Loucy (cell line): Measurements from ENCODE around the gene EPHB6.

Experiments
- H2AFZ ChIP-seq: fragments of 200-600 bp; sonication (generic); 2 replicates; pipeline ENCODE4 v1.6.0; 2016; ENCODE audit warnings: antibody characterized with exemption, mild to moderate bottlenecking, low read length, moderate library complexity
- H3F3A ChIP-seq: fragments of 200-600 bp; 2 replicates; pipeline ENCODE4 v1.6.0; 2016; ENCODE audit warnings: antibody characterized with exemption, low read depth, mild to moderate bottlenecking
- H3K27me3 ChIP-seq: fragments of 200-600 bp; sonication (generic); 2 replicates; pipeline ENCODE4 v1.6.1; 2014; ENCODE audit warnings: low read length, mild to moderate bottlenecking; ENCODE audit not compliant: insufficient read depth, poor library complexity, severe bottlenecking
- H3K36me3 ChIP-seq: fragments of 200-600 bp; sonication (generic); 2 replicates; pipeline ENCODE4 v1.6.1; 2016; ENCODE audit warnings: low read length; ENCODE audit not compliant: insufficient read depth
- H3K4me1 ChIP-seq: fragments of 200-600 bp; sonication (generic); 2 replicates; pipeline ENCODE4 v1.5.1; 2014; ENCODE audit warnings: low read length, mild to moderate bottlenecking; ENCODE audit not compliant: insufficient read depth, poor library complexity, severe bottlenecking
- H3K4me2 ChIP-seq: fragments of 200-600 bp; sonication (generic); 2 replicates; pipeline ENCODE4 v1.6.0; 2014; ENCODE audit warnings: antibody characterized with exemption, low read length, low read depth, mild to moderate bottlenecking; ENCODE audit not compliant: poor library complexity, severe bottlenecking
- H3K4me3 ChIP-seq: fragments of 200-600 bp; sonication (generic); 2 replicates; pipeline ENCODE4 v1.5.1; 2014; ENCODE audit warnings: low read length, mild to moderate bottlenecking, mixed read lengths; ENCODE audit not compliant: poor library complexity, severe bottlenecking
- H3K79me2 ChIP-seq: fragments of 200-600 bp; sonication (generic); 2 replicates; pipeline ENCODE4 v1.6.1; 2014; ENCODE audit warnings: low read length; ENCODE audit not compliant: insufficient read depth
- H3K9ac ChIP-seq: fragments of 200-600 bp; sonication (generic); 2 replicates; pipeline ENCODE4 v1.6.0; 2014; ENCODE audit warnings: mild to moderate bottlenecking, low read depth, low read length, moderate library complexity; ENCODE audit not compliant: poor library complexity, severe bottlenecking
- H3K9me2 ChIP-seq: fragments of 200-600 bp; sonication (generic); replicated peaks from 2 replicates; pipeline ENCODE4 v1.6.1; 2016; ENCODE audit warnings: low read depth, low read length, mixed read lengths
- H3K9me3 ChIP-seq: fragments of 200-600 bp; sonication (generic); 2 replicates; pipeline ENCODE4 v1.6.1; 2014; ENCODE audit warnings: mild to moderate bottlenecking, antibody characterized with exemption, low read length, low read depth; ENCODE audit not compliant: insufficient read depth
- H4K20me1 ChIP-seq: fragments of 200-600 bp; sonication (generic); 2 replicates; pipeline ENCODE4 v1.6.0; 2014; ENCODE audit warnings: antibody characterized with exemption, low read length, mild to moderate bottlenecking; ENCODE audit not compliant: insufficient read depth, poor library complexity, severe bottlenecking
- EZH2phosphoT487 ChIP-seq: fragments of 200-600 bp; IDR thresholded peaks from 2 replicates; pipeline ENCODE4 v1.6.1; 2018; ENCODE audit warnings: antibody characterized with exemption, mild to moderate bottlenecking, moderate library complexity, borderline replicate concordance
- TF ChIP-seq, protein P1 (sequence below): fragments of 200-600 bp; sonication (generic); conservative IDR thresholded peaks from 2 replicates; pipeline ENCODE4 v1.5.1; 2014; ENCODE audit warnings: mild to moderate bottlenecking, antibody characterized with exemption, low read length

EPHB6 gene

DNA sequence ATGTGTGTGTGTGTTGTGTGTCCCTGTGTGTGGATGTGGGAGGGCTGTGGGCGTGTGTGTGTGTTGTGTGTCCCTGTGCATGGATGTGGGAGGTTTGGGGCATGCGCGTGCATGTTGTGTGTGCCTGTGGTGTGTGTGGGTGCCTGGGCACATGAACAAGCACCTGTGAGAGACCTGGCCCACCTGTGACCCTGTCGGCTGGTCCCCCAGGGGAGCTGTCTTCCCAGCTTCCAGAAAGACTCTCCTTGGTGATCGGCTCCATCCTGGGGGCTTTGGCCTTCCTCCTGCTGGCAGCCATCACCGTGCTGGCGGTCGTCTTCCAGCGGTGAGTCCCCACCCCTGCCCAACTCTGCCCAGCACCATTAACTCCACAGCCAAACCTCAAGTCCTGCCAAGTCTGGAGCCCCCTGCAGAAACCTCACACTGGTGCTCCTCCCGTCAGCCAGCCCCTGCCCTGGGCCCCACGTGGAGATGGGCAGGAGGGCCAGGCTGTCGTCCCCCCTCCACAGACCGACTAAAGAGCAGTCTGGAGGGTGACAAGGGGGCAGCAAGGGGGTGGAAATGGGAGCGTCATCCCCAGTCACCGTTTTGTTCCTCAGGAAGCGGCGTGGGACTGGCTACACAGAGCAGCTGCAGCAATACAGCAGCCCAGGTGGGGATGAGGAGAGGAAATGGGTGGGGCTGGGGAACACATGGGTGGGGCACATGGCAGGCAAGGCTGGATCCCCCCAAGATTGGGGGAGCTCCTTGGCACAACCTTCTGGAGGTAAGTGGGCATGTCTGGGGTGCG lies 12.7 kb downstream of the EPHB6 start:
- Histone ChIP-seq H4K20me1 (no peaks in the 10 kb centered on the region), H3K4me1 (no peaks in the 10 kb centered on the region), H3K9me3 (no peaks in the 10 kb centered on the region), H3K9ac (no peak overlapping the region), H3K4me2 (no peak overlapping the region), H3K27me3 (no peaks in the 10 kb centered on the region), H3K9me2 (no peaks in the 10 kb centered on the region), H3K36me3 (peaks cover 43% of the 10 kb centered on the region; the same call in 1 of the 2 replicates), H2AFZ (no peak overlapping the region), H3K79me2 (no peaks in the 10 kb centered on the region), H3K4me3 (no peak overlapping the region), H3F3A (no peaks in the 10 kb centered on the region)
- TF ChIP-seq EZH2phosphoT487: no peak
- TF ChIP-seq, protein P1, sequence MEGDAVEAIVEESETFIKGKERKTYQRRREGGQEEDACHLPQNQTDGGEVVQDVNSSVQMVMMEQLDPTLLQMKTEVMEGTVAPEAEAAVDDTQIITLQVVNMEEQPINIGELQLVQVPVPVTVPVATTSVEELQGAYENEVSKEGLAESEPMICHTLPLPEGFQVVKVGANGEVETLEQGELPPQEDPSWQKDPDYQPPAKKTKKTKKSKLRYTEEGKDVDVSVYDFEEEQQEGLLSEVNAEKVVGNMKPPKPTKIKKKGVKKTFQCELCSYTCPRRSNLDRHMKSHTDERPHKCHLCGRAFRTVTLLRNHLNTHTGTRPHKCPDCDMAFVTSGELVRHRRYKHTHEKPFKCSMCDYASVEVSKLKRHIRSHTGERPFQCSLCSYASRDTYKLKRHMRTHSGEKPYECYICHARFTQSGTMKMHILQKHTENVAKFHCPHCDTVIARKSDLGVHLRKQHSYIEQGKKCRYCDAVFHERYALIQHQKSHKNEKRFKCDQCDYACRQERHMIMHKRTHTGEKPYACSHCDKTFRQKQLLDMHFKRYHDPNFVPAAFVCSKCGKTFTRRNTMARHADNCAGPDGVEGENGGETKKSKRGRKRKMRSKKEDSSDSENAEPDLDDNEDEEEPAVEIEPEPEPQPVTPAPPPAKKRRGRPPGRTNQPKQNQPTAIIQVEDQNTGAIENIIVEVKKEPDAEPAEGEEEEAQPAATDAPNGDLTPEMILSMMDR: no peak

DNA sequence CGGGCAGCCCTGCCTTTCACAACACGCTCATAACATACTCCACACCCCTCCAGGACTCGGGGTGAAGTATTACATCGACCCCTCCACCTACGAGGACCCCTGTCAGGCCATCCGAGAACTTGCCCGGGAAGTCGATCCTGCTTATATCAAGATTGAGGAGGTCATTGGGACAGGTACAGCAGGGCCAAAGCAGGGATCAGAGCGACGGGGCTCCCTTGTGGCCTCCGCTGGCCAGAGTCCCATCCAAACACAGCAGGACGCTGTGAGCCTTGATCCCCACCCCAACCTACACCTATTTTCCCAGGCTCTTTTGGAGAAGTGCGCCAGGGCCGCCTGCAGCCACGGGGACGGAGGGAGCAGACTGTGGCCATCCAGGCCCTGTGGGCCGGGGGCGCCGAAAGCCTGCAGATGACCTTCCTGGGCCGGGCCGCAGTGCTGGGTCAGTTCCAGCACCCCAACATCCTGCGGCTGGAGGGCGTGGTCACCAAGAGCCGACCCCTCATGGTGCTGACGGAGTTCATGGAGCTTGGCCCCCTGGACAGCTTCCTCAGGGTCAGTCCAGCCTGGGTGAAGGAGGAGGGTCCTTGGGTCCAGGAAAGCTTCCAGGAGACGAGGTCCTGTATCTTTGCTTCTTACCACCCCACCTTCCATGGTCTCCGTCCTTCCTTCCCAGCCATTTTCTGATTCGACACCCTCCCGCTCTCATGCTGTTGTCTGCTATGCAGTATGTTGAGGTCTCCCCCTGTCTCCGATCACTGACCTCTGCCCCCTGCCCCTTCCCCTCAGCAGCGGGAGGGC lies 13.5 kb downstream of the EPHB6 start:
- H3K9ac ChIP-seq: no peak overlapping the region
- H3K4me3 ChIP-seq: no peak overlapping the region
- H3K36me3 ChIP-seq: peaks cover 35% of the 10 kb centered on the region; the same call in 1 of the 2 replicates
- H3K79me2 ChIP-seq: no peaks in the 10 kb centered on the region
- no peaks in the 10 kb centered on the region for H3K9me3 ChIP-seq
- H3K9me2 ChIP-seq: no peaks in the 10 kb centered on the region
- no peak for TF ChIP-seq EZH2phosphoT487
- TF ChIP-seq, protein P1: no peak
- H4K20me1 ChIP-seq: no peaks in the 10 kb centered on the region
- no peaks in the 10 kb centered on the region for H3K4me1 ChIP-seq
- H3K4me2 ChIP-seq: no peak overlapping the region
- H3K27me3 ChIP-seq: no peaks in the 10 kb centered on the region
- H3F3A ChIP-seq: no peaks in the 10 kb centered on the region
- H2AFZ ChIP-seq: no peak overlapping the region

DNA sequence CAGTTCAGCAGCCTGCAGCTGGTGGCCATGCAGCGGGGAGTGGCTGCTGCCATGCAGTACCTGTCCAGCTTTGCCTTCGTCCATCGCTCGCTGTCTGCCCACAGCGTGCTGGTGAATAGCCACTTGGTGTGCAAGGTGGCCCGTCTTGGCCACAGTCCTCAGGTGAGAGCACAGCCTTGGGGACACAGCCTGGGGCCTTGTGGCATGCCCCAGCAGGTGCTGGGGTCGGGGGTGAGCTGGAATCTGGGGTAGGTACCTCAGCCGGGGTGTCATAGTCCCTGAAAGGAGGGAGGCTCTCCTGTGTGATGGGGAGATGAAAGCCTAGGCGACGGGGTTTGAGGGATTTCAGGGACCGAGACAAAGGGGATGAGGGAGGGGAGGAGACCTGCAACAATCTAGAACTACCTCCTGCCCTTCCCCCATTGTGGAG lies 14.1 kb downstream of the EPHB6 start:
- no peak overlapping the region for H3K9ac ChIP-seq
- H3K36me3 ChIP-seq: peaks cover 34% of the 10 kb centered on the region; the same call in 1 of the 2 replicates
- no peaks in the 10 kb centered on the region for H3K79me2 ChIP-seq
- TF ChIP-seq, protein P1: no peak
- TF ChIP-seq EZH2phosphoT487: no peak
- no peaks in the 10 kb centered on the region for H3K4me1 ChIP-seq
- no peak overlapping the region for H2AFZ ChIP-seq
- no peak overlapping the region for H3K4me2 ChIP-seq
- no peaks in the 10 kb centered on the region for H4K20me1 ChIP-seq
- H3F3A ChIP-seq: no peaks in the 10 kb centered on the region
- no peak overlapping the region for H3K4me3 ChIP-seq
- no peaks in the 10 kb centered on the region for H3K27me3 ChIP-seq
- no peaks in the 10 kb centered on the region for H3K9me2 ChIP-seq
- H3K9me3 ChIP-seq: no peaks in the 10 kb centered on the region
